Anterior cingulate cortex (tissue), 58 donors: ENCODE results near the gene CRACDL.
"Not testable (repeated sequence)": the region's sequence is repeated elsewhere in the genome, so short reads cannot be mapped to it uniquely, and the experiment has no call there.

Experiments used
- DNase-seq, 58 donors: peaks; one replicate each; lab custom pipeline; 2025; lab: John Stamatoyannopoulos, UW

The CRACDL gene

DNA sequence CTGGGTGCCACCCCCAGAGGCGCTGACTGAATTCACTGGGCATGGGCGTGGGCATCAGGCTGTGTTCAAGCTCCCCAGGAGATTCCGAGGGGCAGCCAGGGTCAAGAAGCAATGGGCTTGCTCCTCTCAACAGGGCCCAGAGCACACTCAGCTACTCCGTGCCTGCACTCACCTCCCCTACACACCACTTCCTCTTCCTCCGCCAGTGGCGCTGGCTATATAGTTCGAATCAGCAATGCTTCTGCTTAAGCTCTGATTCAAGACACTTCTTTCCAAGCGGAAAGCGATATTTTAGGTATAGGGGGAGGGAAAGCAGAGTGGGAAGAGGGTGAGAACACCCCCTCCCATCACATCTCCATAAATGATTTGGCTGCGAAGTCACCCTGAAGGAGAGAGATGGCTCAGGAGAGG is 42.1 kb downstream of the CRACDL start:
- DNase-seq = peak in 5 of 58 donors; percentile 22 to 61 (median 28)

- no peak for DNase-seq
These were observed 43.2 kb downstream of the CRACDL start for GRCh38 chr2:98892871-98893270.

DNA sequence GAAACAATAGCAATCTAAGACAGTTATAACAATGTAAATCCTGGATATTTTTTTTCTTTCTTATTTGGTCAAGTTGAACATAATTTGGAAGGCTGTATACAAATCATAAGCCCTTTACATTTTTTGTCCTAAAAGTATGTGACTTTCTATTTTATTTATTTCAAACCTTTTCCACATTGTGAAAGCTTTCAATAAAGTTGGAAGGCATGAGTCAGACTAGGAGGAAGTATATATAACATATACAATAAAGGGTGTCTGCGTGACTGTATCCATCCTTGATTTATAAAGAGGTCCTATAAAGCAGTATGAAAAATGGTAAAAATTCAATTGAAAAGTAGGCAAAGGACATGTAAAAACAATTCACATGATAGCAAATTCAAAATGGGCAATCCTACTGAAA is 44.4 kb downstream of the CRACDL start:
- no peak for DNase-seq

- DNase-seq = no peak
These were observed 49.9 kb downstream of the CRACDL start for GRCh38 chr2:98886066-98886554.

DNA sequence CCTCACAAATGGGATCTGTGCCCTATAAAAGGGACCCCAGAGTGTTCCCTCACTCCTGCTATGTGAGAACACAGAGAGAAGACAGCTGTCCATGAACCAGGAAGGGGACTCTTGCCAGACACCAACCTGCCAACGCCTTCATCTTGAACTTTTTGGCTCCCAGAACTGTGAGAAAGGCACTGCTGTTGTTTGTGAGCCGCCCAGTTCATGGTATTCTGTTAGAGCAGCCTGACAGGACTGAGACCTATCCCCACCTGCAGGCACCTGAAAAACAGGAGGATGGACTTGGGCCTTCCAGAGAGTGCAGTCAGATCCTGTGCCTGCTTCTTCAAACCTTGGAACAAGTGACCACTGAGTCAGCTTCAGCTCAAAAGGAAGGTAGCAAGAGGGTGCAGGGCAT is 51.4 kb downstream of the CRACDL start:
- DNase-seq = no peak

GRCh38 chr2:98883780-98884211 is 52.2 kb downstream of the CRACDL start:
- peak in 21 of 58 donors; percentile 14 to 81 (median 45) for DNase-seq

- no peak for DNase-seq
These were observed 52.9 kb downstream of the CRACDL start for GRCh38 chr2:98882971-98883779.

DNA sequence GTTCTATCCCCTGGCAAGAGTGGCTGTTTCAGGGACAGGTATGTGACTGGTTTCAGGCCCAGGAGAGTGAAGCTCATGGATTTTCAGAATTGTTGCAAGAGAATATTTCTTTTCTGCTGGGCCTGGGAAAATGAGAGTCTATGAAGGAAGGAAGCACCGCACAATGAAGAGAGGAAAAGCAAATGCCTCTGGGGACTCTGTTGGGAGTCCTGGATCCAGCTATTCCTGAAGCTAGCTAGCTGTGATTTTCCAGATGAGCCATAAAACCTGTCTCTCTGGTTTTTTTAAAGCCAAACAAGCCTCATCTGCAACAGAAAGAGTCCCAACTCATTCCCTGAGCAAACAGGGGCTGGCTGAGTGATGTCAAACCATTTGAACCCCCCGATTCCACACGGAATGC is 53.7 kb downstream of the CRACDL start:
- DNase-seq = no peak

- DNase-seq = no peak
These were observed 54.8 kb downstream of the CRACDL start for GRCh38 chr2:98881153-98881650.

- no peak for DNase-seq
These were observed 55.5 kb downstream of the CRACDL start for GRCh38 chr2:98880266-98881152.

- DNase-seq = not testable (repeated sequence)
These were observed 58.4 kb downstream of the CRACDL start for GRCh38 chr2:98877658-98878057.

GRCh38 chr2:98876741-98877140 is 59.3 kb downstream of the CRACDL start:
- no peak for DNase-seq

- no peak for DNase-seq
These were observed 60.3 kb downstream of the CRACDL start for GRCh38 chr2:98875746-98876145.

- no peak for DNase-seq
These were observed 60.8 kb downstream of the CRACDL start for GRCh38 chr2:98875081-98875728.

DNA sequence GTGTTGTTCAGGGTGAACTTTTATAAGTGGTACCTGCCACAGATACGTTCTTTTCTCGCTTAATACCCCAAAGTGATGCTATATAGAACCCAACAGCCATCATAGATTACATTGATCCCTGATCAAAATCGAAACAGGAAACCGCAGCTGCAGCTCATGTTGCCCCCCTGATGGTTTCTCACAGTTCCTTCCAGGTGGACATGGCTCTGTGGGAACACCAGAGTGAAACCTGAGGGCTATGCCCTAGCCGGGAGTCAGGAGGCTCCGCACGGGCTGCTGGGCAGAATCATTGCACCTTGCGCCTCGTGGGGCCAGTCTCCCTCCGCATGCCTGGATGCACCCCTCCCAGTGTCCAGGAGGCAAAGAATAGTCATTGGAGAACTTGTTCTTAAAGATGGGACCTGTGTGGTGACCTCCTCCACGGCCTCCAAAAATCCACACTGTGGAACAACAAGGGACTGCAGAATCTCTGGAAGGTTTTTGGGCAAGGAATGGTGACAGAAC is 61.8 kb downstream of the CRACDL start:
- no peak for DNase-seq

DNA sequence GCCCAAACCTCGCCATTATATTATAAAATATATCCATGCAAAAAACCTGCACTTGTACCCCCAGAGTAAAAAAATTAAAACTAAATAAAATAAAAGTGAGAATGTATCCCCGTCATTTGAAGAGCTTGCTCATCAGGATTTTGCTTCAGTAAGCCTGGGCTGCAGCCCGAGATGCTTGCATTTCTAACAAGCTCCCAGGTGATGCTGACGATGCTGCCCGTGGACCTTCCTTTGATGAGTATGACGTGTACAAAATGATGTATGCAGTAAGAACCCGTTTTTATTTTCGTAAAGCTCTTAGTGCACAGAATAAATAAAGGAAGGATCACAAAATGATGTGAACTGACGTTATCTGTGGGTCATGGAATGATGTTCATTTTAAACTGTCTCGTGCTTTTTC is 63.5 kb downstream of the CRACDL start:
- DNase-seq = no peak

DNA sequence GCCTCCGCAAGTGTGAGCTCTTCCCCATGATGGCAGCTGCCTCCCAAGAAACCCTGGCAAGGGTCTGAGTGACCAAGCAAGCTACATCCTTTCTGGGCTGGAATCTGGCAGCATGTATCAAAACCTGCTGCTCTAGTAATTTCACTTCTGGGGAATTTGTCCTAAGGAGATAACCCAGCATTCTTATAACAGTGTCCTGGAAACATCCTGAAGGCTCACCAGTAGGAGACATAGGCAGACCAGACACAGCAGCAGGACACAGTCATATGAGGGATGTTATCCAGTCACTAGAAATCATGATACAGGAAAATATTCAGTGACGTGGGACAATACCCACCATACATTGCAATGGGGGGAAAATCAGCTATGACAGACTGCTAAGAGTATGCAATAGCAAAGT is 64.5 kb downstream of the CRACDL start:
- no peak for DNase-seq

GRCh38 chr2:98870516-98871158 is 65.4 kb downstream of the CRACDL start:
- no peak for DNase-seq

DNA sequence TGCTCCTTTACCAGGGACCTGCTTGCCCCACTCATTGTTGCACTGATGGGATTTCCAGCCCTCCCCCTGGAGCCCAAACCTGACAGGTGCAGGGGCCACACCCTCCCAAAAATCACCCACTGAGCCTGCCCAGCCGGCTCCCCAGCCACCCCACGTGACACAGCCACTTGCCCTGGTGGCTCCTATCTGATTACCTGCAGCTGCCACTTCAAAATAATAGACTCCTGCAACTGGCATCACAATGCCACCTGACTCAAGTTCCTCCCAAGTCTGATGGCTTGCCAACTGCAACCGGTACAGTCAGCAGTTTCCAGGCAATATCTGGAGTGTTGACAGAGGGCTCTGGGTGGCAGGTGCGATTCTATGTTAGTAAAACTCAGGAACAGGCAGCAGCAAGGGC is 66.2 kb downstream of the CRACDL start:
- no peak for DNase-seq

- no peak for DNase-seq
These were observed 66.8 kb downstream of the CRACDL start for GRCh38 chr2:98869272-98869641.
